ENCODE measurements around the gene GPALPP1.
"Not testable (repeated sequence)": the region's sequence is repeated elsewhere in the genome, so short reads cannot be mapped to it uniquely, and the experiment has no call there.

Gene GPALPP1

DNA sequence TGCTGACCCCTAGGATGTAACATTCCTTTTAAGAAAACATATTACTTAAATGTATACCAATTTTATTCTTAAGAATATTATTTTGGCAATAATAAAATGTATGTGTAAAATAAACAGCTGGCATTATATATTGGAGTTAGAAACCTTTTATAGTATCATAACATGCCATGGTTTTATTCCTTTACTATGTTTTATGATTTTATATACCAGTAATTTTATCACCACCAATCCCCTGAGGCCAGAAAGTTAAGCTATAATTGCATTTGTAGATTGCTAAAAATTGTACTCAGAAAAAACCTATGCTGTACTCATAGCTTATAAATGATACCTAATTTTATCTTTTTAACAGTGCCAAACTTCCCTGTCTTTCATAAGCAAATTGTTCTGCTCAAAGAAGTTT is 17.9 kb downstream of the GPALPP1 start:
- no peak for DNase-seq (ENCODE audit: low read depth, low spot score)

DNA sequence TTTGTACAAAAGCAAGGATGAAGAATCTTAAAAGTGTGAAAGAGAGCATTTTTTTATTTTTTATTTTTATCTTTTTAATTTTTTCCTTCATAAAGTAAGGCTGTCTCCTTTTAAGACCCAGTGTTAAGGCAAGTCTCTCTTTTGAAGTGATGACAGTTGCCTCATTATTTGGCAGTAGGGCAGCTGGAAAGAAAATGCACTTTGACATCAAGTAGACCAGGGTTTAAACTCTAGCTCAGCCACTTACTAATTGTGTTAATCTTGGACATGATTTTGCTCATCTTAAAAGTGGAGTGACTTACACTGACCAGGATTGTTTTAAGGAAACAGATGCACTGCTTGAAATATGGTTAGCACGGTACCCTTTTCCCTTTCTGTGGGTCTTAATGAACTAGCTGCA is 18.5 kb downstream of the GPALPP1 start:
- DNase-seq (ENCODE audit: low read depth, low spot score) = no peak

DNA sequence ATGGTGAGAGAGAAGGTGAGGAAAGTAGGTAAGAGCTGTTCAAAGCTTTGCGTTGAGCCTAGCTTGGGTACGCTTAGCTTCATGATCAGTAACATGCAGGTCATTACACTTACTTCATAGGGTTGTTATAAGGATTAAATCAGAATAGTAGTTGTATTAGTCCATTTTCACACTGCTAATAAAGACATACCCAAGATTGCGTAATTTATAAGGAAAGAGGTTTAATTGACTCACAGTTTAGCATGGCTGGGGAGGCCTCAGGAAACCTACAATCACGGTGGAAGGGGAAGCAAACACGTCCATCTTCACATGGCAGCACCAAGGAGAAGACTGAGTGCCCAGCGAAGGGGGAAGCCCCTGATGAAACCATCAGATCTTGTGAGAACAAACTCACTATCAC is 21.9 kb downstream of the GPALPP1 start:
- no peak for DNase-seq (ENCODE audit: low read depth, low spot score)

DNA sequence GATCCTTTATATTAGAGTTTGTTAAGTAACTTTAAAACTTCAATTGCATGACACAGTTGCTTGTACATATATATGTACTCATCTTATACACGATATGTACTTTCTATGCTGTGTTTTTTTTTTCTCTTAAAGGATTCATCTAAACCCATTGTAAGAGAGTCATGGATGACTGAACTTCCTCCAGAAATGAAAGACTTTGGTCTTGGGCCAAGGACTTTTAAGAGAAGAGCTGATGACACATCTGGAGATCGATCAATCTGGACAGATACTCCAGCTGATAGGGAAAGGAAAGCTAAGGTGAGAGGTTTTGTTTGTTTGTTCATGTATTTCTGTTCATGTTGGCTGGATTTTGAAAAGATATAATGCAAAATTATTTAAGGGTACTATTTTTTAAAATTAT is 26.0 kb downstream of the GPALPP1 start:
- DNase-seq (ENCODE audit: low read depth, low spot score) = no peak

DNA sequence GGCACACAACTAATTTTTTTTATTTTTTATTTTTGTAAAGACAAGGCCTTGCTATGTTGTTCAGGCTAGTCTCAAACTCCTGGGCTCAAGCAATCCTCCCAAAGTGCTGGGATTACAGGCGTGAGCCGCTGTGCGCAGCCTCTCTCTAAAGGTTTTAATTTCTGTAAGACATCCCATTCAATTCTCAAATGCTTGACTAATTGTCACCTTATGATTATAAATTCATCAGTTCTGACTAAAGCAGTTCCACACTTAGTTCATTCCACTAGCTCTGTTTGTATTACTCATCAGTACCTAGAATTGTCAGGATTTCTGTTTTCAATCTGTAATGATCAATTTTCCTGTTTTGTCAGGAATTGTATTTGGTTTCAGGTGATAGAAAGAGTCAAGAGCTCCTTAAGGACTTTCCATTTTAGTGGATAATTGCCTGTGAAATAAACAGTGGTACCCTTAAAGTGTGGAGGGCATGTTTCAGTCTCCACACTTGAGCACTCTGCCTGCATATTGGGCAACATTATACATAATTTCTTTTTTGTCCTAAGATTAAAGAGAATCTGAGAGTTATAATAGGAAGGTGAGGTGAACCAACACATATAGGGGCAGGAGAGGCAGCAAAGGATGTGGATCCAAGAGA is 27.6 kb downstream of the GPALPP1 start:
- DNase-seq (ENCODE audit: low read depth, low spot score) = no peak

DNA sequence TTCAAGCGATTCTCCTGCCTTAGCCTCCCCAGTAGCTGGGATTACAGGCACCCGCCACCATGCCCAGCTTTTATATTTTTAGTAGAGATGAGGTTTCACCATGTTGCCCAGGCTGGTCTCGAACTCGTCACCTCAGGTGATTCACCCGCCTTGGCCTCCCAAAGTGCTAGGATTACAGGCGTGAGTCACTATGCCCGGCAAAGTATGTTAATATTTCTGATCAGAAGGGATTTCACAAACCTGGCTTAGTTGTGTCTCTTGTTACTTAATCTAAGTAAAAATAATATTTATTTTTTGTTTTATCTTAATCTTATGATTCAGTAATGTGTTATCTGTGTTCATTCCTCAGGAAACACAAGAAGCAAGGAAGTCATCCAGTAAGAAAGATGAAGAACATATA is 30.6 kb downstream of the GPALPP1 start:
- DNase-seq (ENCODE audit: low read depth, low spot score) = not testable (repeated sequence)

DNA sequence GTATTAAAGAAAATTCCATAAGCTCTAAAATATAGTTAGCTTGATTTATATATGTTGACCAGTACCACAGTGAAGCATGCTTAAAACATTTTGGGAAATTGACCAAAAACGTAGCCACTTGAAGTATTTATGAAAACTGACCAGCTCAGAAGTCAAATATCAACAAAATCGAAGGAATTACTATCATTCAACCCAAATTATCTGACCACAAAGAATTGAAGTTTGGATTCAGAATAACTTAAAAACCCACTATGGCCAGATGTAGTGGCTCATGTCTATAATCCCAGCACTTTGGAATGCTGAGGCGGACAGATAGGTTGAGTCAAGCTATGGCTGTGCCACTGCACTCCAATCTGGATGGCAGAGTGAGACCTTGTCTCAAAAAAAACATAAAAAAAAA is 31.9 kb downstream of the GPALPP1 start:
- no peak for DNase-seq (ENCODE audit: low read depth, low spot score)

DNA sequence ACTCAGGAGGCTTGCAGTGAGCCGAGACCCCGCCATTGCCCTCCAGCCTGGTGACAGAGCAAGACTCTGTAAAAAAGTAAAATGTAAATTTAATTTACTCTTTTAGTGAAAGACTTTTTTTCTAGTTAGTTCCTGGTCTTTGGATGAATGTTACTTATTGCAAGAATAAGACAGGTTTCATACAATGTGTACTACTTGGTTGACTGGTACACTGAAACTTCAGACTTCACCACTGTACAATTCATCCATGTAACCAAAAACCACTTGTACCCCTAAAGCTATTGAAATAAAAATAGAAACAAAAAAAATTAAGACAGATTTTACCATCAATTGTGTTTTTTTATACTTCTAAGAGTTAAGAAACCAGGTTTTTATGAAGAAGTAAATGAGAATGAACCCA is 35.5 kb downstream of the GPALPP1 start:
- no peak for DNase-seq (ENCODE audit: low read depth, low spot score)

DNA sequence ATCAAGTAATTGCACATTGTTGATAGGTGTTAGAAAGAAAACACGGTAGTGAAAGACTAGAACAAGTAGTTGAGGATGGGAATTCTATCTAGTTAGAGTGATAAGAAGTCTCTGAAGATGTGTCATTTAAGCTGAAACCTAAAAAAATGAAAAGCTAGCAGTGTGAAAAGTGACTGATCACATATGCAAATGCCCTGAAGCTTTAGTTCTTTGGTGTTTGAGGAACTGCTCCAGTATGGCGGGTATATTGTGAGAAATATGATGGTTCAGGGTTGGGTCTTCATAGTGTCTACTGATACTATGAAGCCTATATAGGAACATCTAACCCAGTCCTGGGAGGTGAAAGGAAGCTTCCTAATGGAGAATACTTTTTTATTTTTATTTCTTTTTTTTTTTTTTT is 45.0 kb downstream of the GPALPP1 start:
- no peak for DNase-seq (ENCODE audit: low read depth, low spot score)

DNA sequence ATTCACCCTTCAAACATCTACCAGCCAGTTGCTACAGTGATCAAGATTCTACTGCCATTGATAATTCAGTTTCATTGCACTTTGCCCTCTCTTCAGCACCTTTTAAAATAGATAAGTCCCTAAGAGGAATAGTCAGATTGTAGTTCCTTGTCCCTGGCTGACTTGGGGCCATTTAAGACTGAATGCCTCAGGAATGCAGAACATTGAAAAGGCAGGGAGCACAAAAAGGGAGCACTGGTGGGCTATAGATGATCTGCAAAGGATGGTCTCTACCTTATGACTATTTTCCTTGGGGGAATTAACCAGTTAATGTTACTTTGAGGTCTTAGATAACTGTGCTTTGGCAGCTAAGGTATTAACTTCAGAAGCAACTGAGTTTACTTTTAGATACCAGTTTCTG is 46.9 kb downstream of the GPALPP1 start:
- no peak for DNase-seq (ENCODE audit: low read depth, low spot score)

DNA sequence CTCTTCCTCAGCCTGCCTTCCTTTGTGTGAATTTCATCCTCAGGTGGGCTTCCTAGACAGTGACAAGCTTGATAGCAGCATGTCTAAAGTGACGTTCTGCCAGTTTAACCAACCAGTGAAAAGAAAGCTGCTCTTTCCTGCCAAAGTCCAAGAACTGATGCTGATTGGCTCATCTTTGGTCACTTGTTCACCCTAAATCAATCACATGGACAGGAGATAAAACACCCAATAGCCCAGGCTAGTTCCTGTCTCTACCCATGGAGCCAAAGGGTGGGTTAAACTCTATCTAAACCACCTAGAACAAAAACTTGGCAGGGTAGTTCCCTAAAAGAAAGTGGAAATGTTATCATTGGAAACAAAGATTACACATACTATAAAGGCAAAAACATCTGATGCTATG is 50.8 kb downstream of the GPALPP1 start:
- no peak for DNase-seq (ENCODE audit: low read depth, low spot score)

DNA sequence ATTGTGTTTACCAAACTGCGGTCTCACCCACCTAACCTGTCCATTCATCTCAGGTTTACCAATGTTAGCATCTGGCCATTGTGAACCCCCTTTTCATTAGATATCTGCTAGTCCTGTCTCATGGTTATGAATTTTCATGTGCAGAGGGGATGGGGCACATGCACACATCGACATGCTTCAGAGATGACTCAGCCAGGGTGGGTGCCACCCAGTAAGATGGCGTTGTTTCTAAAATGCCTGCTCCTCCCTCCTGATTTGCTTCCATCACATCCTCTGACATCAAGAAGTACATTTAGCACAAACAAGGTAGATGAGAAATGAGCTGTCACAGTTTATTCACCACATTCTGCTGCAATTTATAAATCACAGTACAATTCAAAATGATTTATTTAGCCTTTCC is 51.3 kb downstream of the GPALPP1 start:
- DNase-seq (ENCODE audit: low read depth, low spot score) = no peak

DNA sequence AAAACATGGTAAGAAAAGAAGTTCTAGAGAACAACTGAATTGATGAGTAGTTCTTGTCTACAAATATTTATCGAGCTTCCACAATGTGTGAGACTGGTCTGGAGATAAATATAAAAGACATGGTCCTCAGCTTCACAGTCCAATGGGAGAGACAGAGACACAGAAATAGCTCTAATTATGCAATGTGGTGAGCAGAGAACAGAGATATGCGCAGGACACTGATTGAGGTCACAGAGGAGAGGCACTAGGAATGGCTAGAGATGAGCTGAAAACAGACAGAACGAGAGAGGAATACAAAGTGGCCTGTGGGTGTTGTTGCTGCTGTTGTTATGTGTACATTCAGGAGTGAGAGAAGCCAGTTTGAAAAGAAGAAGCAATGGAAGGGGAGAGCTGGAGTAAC is 53.2 kb downstream of the GPALPP1 start:
- no peak for DNase-seq (ENCODE audit: low read depth, low spot score)

DNA sequence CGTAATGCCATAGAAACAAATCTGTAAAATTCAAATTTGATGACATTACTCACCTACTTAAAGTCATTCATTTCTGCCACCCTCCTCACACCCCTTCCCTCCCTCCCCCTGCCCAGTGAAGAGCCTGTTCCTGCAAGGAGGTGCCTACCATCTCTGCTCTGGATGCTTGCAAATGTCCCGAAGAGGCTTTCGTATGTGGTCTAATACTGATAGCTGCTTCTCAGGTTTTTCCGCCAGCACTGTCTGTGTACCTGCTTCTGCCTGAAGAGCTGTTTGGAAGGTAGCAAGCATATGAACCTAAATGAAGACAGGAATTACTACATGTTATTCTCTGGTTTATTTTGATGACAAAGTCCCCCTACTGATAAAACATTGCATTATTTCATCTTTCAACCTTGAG is 57.1 kb downstream of the GPALPP1 start:
- DNase-seq (ENCODE audit: low read depth, low spot score) = no peak

DNA sequence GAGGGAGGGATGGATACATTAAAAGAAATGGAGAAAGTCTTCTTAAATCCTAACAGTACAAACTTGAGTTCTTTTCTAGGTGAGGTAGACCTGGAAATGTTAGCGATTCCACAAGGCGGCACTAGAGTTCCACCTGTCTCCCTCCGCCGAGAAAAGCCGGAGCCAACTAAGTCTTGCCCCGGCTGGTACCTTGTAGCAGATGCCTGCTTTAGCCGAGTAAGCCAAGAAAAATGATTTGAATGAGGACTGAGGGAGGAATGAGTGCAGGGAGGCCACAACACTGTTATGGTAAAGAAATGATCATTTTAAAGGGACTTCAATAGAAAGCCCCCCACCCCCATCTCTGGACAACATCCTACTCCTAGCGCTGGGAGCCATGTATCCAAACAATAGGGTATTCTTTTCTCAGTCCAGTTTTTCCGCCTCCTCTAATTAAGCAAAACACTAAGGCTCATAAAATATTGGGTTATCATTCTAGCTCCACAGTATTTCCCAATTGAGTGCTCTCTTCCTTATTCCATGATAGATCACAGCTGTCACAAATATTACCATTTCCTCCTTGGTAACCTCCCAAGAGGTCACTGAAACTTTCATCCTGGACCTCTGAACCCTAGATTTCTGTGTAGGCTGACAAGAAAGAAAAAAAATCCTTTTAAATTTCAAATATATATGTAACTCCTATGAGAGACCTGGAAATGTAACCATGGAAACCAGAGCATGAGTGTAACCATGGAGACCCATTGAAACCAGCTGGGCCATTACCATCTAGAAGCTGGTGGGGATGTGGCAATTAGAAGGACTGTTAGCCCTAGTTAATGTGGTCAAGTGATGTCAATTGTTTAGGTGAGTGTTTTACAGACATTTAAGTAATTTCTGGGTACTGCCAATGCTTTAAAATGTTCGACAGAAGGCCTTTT is 58.3 kb downstream of the GPALPP1 start:
- DNase-seq (ENCODE audit: low read depth, low spot score) = peak; percentile 52

DNA sequence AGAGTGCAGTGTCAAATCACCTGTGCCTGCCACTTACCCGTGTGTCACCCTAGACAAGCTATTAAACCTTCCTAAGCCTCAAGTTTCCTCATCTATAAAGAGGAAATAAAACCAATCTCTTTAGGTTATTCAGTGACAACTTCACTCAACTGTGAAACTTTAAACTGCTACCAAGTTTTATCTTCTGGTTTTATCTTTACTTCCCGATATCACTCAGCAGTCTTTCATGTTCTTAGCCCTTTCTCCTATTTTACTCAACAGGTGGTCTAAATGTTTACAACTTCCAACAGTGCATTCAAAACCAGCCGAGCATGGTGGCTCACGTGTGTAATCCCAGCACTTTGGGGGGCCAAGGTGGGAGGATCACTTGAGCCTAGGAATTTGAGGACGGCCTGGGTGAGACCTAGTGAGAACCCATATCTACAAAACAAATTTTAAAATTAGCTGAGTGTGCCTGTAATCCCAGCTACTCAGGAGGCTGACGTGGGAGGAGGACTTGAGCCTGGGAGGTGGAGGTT is 59.6 kb downstream of the GPALPP1 start:
- no peak for DNase-seq (ENCODE audit: low read depth, low spot score)

DNA sequence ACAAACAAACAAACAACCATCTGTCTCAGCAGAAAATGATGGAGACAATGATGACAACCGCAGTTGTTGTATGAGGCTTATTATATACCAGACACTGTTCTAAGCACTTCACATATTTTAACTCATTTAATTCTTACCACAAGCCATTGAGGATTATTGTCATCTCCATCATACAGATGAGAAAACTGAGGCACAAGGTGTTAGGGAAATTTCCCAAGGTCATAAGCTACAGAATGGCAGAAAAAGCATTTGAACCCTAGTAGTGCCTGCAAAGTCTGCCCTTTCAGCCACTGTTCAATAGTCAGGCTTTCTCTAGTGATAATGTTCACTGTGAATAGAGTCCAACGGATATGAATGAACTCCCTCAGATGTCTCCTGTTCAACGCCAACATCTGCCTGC is 60.1 kb downstream of the GPALPP1 start:
- no peak for DNase-seq (ENCODE audit: low read depth, low spot score)

DNA sequence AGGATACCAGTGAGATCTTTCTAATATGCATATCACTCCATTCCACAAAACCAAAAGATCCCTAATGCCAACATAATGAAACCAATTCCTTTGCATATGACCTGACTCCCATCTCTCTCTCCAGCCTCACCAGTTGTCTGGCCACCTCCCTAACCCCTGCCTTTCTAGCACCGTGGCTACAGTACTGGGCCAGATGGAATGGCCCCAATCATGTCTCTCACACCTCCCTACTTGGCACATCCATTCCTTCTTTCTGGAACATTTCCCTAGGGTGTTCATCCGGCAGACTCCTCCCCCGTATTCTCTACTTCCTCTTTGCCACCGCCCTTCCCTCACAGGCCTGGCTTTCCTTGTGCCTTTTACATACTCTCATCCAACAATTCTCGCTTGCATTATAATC is 62.0 kb downstream of the GPALPP1 start:
- DNase-seq (ENCODE audit: low read depth, low spot score) = no peak

DNA sequence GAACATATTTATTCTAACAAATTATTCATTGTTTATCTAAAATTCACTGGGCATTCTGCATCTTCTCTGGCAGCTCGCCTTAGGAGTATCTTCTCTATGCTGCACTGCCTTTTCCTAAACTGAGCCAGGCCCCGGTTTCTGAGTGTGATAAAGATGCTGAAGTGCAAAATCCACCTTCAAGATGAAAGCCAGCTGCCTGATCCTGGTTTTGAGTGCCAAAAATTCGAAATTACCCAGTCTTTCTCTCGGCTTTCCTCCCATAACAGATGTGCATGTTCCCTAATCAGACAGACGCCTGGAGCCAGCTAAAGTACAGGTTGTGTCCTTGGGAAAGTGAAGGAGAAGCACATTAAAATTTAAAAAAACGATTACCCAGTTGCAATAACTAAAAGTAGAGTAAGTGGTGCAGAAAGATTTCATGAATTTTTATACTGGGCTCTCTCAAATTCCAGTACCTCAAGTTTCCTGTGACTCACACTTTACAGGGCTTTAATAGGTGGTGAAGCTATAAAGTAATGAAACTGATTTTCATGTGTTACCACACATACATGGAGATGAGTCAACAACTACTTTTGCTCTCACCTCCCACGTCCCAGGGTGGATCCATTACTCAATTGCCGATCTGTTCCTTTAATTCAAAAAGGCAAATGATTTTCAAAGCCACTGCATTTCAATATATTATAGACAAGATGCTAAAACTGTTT is 66.0 kb downstream of the GPALPP1 start:
- peak; percentile 27 for DNase-seq (ENCODE audit: low read depth, low spot score)

DNA sequence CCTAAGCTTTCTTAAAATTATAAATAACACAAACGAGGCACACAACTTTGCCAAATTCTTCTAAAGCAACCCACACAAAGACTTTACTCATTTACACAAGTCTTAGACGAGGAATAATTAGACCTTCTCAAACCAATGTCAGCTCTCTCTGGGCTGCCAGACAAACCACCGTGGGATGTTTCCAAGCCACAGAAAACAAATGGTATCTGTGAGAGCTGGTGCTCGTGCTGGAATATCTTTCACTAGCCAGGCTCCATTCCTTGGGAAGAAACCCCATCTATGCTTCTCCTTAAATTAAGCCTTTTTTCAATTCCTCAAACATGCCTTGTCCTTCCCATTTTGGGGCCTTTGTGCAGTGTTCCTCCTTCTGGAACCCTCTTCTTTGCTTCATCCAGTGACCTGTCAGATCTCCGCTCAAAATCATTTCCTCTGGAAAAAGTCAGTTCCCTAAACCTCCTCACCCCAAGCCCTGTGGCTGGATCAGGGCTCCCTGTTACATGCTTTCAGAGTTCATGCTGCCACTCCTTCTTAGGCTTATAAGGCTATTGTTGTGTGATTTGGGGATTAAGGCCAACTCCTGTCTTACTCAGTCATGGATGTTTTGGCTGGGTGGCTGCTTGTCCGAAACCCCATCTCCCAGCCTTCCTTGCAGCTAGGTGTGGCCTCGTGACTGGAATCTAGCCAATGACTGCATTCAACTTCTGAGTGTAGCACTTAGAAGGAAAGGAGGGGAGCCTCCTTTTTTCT is 66.7 kb downstream of the GPALPP1 start:
- DNase-seq (ENCODE audit: low read depth, low spot score) = no peak

DNA sequence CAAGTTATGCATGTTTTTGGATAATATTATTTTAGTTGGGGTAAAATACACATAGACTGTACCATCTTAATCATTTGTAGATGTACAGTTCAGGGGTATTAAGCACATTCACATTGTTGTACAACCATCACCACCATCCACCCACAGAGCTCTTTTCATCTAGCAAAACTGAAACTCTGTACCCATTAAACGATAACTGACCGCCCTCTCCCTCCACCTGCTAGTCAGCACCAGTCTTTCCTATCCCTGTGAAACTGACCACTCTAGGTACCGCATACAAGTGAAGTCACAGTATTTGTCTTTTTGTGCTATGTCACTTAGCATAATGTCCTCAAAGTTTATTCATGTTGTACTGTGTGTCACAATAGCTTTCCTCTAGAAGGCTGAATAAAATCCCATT is 70.7 kb downstream of the GPALPP1 start:
- no peak for DNase-seq (ENCODE audit: low read depth, low spot score)
